H1 (cell line): ENCODE data around the gene HRH1.

ENCODE experiments used
- CTCF ChIP-seq, 3 experiments: IDR thresholded peaks; 1 replicate in 2 of 3; 2 replicates in 1 of 3; pipeline versions ENCODE4 v1.5.1 to v1.6.1; 2011; ENCODE audit warnings: low read length in 3 of 3, mild to moderate bottlenecking in 3 of 3, inconsistent platforms in 2 of 3, low read depth in 1 of 3, moderate library complexity in 1 of 3; ENCODE audit not compliant: insufficient read depth in 1 of 3; ENCODE audit errors: control extremely low read depth in 1 of 3
- EP300 ChIP-seq, 2 experiments: IDR thresholded peaks; 1 replicate in 1 of 2; 2 replicates in 1 of 2; pipeline ENCODE4 v1.6.1; 2011 to 2012; ENCODE audit warnings: low read depth in 2 of 2, low read length in 2 of 2, mild to moderate bottlenecking in 2 of 2, borderline replicate concordance in 1 of 2, inconsistent platforms in 1 of 2, moderate library complexity in 1 of 2
- POLR2A ChIP-seq, 2 experiments: IDR thresholded peaks; 1 replicate in 1 of 2; 2 replicates in 1 of 2; pipeline ENCODE4 v1.6.1; 2011; ENCODE audit warnings: low read depth in 2 of 2, low read length in 2 of 2, mild to moderate bottlenecking in 2 of 2; ENCODE audit errors: control extremely low read depth in 1 of 2
- SIRT6 ChIP-seq: IDR thresholded peaks from one replicate; pipeline ENCODE4 v1.7.1; 2012; ENCODE audit warnings: low read length, inconsistent platforms

- no peak for TF ChIP-seq EP300 (IDR thresholded peaks at IDR 0.05; ENCODE audit: borderline replicate concordance in 1 of 2, low read depth in 2 of 2, low read length in 2 of 2)
- no peak for TF ChIP-seq CTCF (IDR thresholded peaks at IDR 0.05; ENCODE audit: control extremely low read depth in 1 of 3, insufficient read depth in 1 of 3, low read depth in 1 of 3, low read length in 3 of 3)
- no peak for TF ChIP-seq SIRT6
- no peak for TF ChIP-seq POLR2A (IDR thresholded peaks at IDR 0.05; ENCODE audit: control extremely low read depth in 1 of 2, low read depth in 2 of 2, low read length in 2 of 2)
Observed at GRCh38 chr3:11287404-11287803, 133.1 kb downstream of the HRH1 start.
